Testis (tissue), 3 donors: Measurements from ENCODE around the gene WDR33. TPM values are rescaled to one million over a fixed set of nuclear protein-coding genes. Genes with fewer than 3 reads are reported as not detected.

Experiments used
- DNase-seq: peaks from one replicate; pipeline ENCODE4 v3.0.0-alpha.2; 2019
- H3K27ac ChIP-seq, 2 donors: fragments of 200-600 bp; sonication (generic); one replicate each; pipeline ENCODE4 v1.5.1; 2019
- H3K27me3 ChIP-seq: fragments of 200-600 bp; sonication (generic); one replicate; pipeline ENCODE4 v1.5.1; 2019
- H3K36me3 ChIP-seq: fragments of 200-600 bp; sonication (generic); one replicate; pipeline ENCODE4 v1.5.1; 2017; ENCODE audit warnings: low read depth; ENCODE audit errors: missing control alignments
- H3K4me1 ChIP-seq: fragments of 200-600 bp; sonication (generic); one replicate; pipeline ENCODE4 v1.5.1; 2019
- H3K4me3 ChIP-seq, 2 donors: fragments of 200-600 bp; sonication (generic); one replicate each; pipeline ENCODE4 v1.5.1; 2017 to 2019
- H3K9me3 ChIP-seq: fragments of 200-600 bp; sonication (generic); one replicate; pipeline ENCODE4 v1.5.1; 2017
- POLR2A ChIP-seq: fragments of 450-650 bp; IDR thresholded peaks from one replicate; pipeline ENCODE4 v1.6.1; 2017; ENCODE audit warnings: antibody characterized with exemption, mild to moderate bottlenecking, moderate library complexity
- WGBS, 2 donors: methylation state at CpG; one replicate each; pipeline ENCODE4 v1.1.5; 2018; 5-methylcytosine and 5-hydroxymethylcytosine counted together
- intact Hi-C: fragments of 100-400 bp; cut with DNase I; formaldehyde crosslinking; loops from one replicate; pipeline ENCODE4 v1.15.1; 2023; ENCODE audit warnings: low total_unique reads
- polyA plus RNA-seq: library from polyadenylated mRNA; stranded (reverse); fragments of 350-450 nt; fragmentation: Illumina TruSeq; extraction: RNeasy Lipid Tissue Mini Kit (QIAGEN cat#74804); gene quantifications from one replicate; pipeline ENCODE4 v1.2.3, GENCODE V29; 2014; ENCODE audit warnings: low read depth, low replicate concordance; ENCODE audit not compliant: insufficient read depth
- total RNA-seq, 2 donors: library from RNA; depleted of rRNA; stranded (reverse); fragments of >200 nt; gene quantifications; one replicate each; pipeline ENCODE4 v1.2.3, GENCODE V29; 2016
- TF ChIP-seq, protein P1 (sequence below), 3 experiments: fragments of 450-650 bp in 2 of 3; fragments of 200-600 bp in 1 of 3; sonication (generic) in 1 of 3; IDR thresholded peaks; one replicate each; pipeline ENCODE4 v1.5.1; 2016 to 2019; ENCODE audit warnings: antibody characterized with exemption in 3 of 3, mild to moderate bottlenecking in 2 of 3, moderate library complexity in 1 of 3

WDR33 gene
- total and polyA plus RNA-seq, 3 donors from 2014 or later, result 57.4 to 65.8 (median 62.1) TPM

DNA sequence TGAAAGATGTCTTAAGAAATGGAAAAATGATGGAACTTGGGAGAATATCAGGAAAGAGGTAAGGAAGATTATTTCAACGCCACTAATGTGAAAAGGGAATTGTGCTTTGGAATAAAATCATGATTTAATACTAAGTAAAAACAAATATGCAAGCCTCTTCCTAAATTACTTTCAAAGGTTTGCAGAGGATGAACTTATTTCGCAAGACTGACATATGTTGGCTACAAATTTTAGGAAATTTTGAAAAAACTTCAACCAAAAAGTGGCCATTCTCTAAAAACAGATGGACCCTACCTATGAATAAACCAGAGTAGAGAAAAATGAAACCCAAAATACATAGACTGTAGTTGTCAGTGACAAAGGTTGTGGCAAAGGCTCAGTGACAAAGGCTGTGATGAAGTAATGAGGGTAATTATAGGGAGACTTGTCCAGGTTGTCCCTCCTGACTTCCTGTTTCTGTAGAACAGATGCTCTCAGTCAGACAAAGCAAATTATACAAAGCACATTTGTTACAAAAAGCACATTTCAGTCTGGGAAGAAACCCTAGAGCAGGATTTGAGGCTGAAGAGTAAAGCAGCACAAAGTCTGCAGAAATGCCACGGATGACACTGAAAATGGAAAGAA, 70.2 kb downstream of the WDR33 start:
- H3K9me3 ChIP-seq, result no peaks in the 10 kb centered on the region
- H3K27ac ChIP-seq, result no peak overlapping the region
- H3K36me3 ChIP-seq, result no peaks in the 10 kb centered on the region
- no peaks in the 10 kb centered on the region for H3K27me3 ChIP-seq
- H3K4me3 ChIP-seq, result no peak overlapping the region
- H3K4me1 ChIP-seq, result peaks cover 4% of the 10 kb centered on the region
- no peak for TF ChIP-seq POLR2A
- TF ChIP-seq, protein P1, sequence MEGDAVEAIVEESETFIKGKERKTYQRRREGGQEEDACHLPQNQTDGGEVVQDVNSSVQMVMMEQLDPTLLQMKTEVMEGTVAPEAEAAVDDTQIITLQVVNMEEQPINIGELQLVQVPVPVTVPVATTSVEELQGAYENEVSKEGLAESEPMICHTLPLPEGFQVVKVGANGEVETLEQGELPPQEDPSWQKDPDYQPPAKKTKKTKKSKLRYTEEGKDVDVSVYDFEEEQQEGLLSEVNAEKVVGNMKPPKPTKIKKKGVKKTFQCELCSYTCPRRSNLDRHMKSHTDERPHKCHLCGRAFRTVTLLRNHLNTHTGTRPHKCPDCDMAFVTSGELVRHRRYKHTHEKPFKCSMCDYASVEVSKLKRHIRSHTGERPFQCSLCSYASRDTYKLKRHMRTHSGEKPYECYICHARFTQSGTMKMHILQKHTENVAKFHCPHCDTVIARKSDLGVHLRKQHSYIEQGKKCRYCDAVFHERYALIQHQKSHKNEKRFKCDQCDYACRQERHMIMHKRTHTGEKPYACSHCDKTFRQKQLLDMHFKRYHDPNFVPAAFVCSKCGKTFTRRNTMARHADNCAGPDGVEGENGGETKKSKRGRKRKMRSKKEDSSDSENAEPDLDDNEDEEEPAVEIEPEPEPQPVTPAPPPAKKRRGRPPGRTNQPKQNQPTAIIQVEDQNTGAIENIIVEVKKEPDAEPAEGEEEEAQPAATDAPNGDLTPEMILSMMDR (IDR thresholded peaks at IDR 0.05), result no peak
- intact Hi-C loops, result no loop called here
- DNase-seq, result no peak
- 85 to 87% methylated on average over 3 of the region's 3 CpGs for WGBS, 2 donors

DNA sequence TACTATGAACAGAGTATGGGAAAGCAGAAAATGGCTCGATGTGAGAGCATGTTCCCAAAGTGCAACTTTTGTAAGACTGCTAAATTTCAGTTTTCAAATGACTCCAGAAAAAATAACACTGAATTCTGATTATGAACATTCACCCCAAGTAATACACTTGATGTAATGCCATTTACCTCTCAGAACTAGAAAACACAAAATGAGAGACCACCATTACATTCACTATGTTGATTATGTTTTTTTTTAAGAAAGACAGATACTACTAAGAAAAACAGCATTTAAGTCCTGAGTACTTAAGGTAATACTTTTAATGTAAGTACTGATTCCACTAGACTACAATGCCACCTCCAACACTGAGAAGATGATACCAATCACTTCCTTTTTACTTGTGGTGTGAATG, 71.2 kb downstream of the WDR33 start:
- Histone ChIP-seq H3K27ac (no peak overlapping the region), H3K36me3 (no peaks in the 10 kb centered on the region), H3K4me3 (no peak overlapping the region), H3K27me3 (no peaks in the 10 kb centered on the region), H3K4me1 (peaks cover 9% of the 10 kb centered on the region), H3K9me3 (no peaks in the 10 kb centered on the region)
- 84 to 93% methylated on average over 1 of the region's 1 CpG for WGBS, 2 donors
- DNase-seq, result no peak
- no peak for TF ChIP-seq POLR2A
- TF ChIP-seq, protein P1 (IDR thresholded peaks at IDR 0.05), result no peak
- intact Hi-C loops, result no loop called here

DNA sequence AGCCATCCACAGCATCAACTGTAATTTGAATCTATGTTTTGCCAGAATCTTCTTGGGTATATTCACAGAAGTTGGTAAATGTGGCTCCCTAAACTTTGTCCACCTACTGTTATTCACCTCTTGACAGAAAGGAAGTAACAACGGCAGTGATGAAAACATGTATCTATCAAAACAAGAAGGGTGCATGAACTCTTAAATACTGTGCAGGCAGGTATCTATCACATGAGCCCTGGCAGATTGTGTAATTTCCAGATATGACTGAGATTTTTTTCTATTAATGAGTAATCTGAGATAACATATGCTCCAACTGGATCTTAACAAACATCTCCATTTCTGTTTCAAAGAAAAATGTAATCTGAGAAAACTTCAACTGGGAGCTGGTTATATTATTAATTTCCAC, 73.1 kb downstream of the WDR33 start:
- WGBS, 2 donors, result 78 to 83% methylated on average over 1 of the region's 1 CpG
- Histone ChIP-seq H3K27me3 (no peaks in the 10 kb centered on the region), H3K4me1 (peaks cover 21% of the 10 kb centered on the region), H3K36me3 (no peaks in the 10 kb centered on the region), H3K4me3 (no peak overlapping the region), H3K27ac (no peak overlapping the region), H3K9me3 (no peaks in the 10 kb centered on the region)
- DNase-seq, result no peak
- intact Hi-C loops, result no loop called here
- TF ChIP-seq, protein P1 (IDR thresholded peaks at IDR 0.05), result no peak
- TF ChIP-seq POLR2A, result no peak

DNA sequence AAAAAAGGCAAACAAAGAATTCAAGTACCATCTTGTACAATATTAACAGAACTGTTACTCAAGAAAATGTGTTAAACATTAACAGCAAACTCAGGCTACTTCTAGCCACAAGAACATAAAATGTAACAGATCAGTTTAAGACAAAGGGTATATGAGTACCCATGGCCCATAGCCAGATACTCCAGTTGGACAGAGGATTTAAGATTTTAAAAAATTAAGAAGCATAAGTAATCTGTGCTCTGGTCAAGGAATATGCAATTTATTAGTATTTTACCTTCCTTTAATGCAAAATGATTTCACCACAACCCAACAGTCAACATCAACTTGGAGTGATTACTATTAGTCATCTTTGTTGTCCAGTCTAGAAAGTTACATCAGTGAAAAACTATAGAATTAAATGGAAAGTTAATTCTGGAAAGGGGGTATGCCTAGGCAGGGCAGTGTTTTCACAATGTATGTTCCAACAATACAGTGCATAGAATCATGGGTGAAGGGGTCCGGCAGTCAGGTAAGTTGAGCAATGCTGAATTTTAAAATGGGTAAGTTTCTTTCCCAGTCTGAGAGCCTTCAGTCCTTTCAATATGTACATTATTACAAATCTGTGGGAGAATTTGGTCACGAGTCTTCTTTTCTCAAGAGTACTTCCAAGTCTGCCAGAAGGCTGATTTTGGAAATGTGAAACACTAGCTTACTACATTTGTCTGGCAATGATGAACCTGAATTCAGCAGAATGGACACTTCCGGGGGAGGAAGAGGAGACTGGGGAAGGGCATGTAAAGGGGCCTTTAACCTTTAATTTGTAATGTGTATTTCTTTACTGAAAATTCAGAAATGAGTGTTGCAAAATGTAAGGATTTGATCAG, 75.2 kb downstream of the WDR33 start:
- 74% methylated on average over 3 of the region's 3 CpGs for WGBS, 2 donors
- no peaks in the 10 kb centered on the region for H3K36me3 ChIP-seq

More for the DNA sequence above, 75.2 kb downstream of the WDR33 start:
- H3K9me3 ChIP-seq, result no peaks in the 10 kb centered on the region
- intact Hi-C loops, result no loop called here
- no peaks in the 10 kb centered on the region for H3K27me3 ChIP-seq
- peaks cover 21% of the 10 kb centered on the region for H3K4me1 ChIP-seq
- H3K4me3 ChIP-seq, result no peak overlapping the region
- no peak for DNase-seq
- no peak for TF ChIP-seq POLR2A
- TF ChIP-seq, protein P1 (IDR thresholded peaks at IDR 0.05), result no peak
- no peak overlapping the region for H3K27ac ChIP-seq
